HG02840 (cell line): Measurements from ENCODE around the gene LTBP3.
A peak's percentile ranks its signal among the peaks of the same experiment; 100 is the strongest.

ENCODE experiments used
- ATAC-seq: cut with Tn5 transposase; IDR thresholded peaks from one replicate; pipeline ENCODE4 v1.9.1; 2021; ENCODE audit warnings: mild to moderate bottlenecking, moderate library complexity, moderate number of reproducible peaks; ENCODE audit not compliant: unreplicated experiment, low FRiP score

The LTBP3 gene

DNA sequence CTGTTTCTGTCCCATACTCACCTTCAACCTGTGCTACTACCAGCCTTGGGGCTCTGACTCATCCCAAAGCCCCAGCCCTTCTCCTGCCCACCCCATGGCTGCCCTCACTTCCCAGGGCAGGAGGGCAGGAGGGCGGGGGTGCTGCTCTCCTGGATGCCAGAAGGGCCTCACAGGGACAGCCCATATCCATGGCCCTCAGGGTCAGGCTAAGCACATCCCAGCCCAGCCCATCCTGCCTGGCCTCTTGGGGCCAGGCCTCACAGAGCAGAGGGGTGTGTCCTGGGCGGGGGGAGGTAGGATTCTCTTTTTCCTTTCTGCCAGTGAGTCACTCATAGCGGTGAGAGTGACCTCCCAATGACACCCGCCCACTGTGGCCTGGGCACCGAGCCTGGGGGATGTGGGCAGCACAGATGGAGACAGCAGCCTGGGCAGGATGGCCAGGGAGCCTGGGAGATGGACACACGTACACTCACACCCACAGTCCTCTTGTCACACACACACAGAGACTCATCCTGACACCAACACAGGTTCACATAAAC is 2.4 kb downstream of the LTBP3 start:
- no peak for ATAC-seq

DNA sequence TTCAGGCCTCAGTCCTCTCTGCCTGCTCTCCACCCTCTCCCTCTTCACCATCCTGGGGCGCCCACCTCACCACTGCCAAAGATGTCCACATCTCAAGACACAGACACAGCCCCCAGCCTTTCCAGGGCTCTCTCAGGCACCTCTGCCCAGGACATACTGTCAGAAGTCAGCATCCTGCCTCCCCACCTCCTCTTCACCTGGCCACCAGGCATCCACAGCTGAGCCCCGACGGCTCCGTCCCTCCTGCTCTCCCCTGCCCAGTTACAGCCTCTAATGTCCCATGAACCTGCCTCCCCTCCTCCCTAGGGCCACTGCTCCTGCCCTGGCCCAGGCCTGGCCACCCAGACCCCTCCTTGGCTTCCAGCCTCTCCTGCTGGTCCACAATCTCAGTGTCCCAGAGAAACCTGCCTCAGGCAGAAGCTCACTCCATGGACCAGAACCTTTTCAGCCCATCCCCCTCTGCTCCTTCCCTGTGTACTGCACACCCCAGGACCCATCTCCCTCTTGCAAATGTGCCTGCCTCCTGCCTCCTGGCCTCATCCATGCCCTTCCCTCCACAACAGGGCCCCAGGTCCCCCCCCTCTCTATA is 3.2 kb downstream of the LTBP3 start:
- ATAC-seq = no peak

DNA sequence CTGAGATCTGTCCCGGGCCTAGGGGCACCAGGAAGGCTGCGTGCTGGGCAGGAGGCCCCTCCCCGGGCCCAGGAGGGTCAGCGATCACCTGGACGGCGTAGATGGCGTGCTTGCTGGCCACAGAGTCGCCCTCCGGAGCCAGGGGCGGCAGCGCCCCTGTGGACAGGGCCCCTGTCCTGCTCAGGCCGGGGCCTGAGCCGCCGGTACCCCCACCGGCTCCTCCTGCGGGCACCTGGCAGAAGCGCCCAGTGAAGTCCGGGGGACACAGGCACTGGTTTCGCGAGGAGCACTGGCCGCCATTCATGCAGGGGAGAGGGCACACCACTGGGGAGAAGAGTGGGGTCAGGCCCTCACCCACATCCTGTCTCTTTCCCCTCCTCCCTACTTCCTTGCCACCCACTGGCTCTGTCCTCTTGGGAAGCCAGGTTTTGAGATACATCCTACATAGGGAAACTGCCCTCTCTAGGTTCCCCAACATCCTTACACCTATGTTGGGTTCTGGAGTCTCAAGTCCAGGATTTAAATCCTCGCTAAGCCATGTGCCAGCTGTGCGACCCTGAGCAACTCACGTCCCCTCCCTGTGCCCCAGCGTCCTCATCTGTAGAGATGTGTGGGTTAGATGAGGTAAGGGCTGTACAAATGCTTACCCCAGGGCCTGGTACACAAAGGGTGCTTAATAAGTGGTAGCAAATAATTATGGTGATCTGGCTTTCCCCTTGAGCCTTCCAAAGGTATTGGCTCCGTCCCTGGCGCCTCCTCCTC is 3.9 kb downstream of the LTBP3 start:
- no peak for ATAC-seq

DNA sequence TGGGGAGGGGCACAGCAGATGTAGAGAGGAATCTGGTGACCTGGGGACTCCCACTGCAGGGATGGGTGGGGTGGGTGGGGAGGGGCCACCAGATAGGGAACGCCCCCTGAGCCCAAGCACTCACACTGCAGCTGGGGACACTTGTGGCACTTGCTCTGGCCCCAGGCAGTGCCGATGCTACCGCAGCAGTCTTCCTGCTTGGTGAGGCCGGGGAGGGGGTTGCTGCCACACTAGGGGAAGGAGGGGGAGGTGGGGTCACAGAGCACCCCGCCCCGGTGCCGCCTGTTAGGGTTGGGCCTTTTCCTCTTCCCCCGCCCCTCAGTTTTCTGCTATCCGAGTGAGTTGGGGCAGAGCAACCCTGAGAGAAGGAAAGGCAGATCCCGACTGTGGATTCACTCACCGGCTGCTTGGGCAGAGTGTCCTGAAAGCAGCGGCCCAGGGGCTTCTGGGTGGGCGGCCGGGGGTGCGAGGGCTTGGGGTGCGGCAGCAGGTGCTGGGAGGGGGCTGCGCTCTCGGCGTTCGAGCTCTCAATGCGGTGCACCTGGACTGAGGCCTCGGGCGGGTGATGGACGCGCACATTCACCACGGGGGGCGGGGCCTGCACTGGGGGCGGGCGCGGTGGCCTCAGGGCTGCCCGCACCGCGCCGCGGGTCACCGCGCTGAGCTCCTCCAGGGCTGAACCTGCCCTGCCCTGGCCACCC is 4.7 kb downstream of the LTBP3 start:
- ATAC-seq = no peak

DNA sequence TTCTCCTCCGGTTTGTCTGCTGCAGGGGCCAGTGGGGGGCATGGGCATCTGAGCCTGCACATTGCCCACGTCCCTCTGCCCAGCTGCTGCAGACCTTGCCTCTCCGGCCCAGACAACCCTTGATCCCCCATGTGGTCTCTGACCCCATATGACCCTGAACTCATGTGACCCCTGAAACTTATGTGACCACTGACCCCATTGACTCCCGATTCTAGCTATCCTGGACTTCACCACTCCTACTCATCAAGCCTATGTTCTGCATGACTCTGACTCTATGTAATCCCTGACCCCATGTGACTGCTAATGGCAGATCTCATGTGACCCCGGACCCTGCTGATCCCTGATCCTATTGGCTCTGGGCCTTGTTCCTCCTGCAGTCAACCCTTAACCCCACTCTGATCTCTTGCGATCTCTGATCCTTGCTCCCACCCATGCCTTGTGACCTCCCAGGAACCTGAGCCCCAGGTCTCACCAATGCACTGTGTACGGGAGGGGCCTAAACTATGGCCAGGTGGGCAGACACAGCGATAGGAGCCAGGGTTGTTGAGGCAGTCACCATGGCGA is 5.7 kb downstream of the LTBP3 start:
- ATAC-seq = no peak

DNA sequence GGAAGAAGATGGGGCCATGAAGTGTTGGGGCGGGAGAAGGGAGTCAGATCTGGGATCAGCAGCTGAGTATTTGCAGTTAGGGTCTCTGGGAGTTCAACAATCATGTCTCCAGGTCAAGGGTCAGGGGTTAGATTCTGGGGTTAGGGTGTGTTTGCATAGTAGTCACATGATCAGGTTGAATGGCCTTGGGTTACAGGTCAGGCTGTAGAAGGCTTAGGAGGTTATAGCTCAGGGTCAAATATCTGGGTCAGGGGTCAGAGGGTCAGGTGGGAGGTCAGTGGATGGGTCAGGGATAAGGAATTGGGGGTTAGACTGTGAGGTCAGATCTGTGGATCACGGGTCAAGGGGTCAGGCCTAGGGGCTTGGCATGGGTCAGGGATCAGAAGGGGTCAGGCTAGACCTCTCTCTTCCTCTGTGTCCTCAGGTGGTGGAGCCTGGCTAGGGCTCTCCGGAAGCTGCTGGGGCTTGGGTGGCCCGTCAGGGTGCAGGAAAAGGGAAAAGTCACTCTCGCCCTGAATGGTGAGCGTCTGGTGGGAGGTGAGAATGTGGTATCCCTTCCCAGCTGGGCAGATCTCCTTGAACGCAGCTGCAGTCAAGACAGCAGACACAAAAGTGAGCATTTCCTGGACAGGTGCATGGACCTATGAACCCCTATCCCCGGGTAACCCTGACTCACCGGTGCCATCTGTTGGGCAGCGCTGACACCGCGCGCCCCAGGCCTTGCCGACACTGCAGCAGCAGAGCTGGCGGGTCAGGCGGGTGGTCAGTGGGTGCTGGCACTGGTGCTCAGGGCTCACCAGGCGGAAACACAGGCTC is 6.4 kb downstream of the LTBP3 start:
- ATAC-seq = no peak

DNA sequence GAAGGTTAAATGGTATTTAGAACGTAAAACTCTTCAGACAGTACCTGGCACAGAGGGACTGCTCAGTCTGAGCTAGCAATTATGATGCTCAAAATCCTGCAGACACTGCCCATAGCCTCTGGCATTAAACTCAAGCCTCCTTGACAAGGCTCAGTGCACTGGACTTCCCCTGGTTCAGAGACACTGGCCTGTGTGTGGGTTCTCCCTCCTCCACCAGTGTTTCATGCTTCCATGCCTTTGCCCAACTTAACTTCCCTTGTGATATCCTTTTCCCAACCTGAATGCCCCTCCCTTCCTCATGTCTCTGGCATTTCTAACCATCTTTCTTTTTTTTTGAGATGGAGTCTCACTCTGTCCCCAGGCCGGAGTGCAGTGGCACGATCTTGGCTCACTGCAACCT is 9.1 kb downstream of the LTBP3 start:
- ATAC-seq = no peak

DNA sequence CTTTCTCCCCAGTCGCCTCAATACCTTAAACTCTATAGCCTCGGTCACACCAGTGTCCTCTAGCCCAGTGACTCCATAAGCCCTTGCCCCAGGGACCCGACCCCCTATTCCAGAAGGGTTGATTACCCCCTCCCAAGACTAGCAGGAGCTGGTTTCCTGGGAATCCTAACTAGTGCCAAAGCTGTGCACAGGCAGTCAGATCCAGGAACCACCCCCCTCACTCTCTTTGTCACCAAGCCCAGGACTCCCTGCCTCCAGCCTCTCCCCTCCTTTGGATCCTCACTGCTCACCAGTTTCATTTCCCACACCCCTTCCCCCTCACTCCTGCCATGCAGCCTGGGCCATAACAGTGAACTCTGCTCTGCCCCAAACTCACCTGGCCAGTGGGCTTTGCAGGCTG is 9.8 kb downstream of the LTBP3 start:
- no peak for ATAC-seq

DNA sequence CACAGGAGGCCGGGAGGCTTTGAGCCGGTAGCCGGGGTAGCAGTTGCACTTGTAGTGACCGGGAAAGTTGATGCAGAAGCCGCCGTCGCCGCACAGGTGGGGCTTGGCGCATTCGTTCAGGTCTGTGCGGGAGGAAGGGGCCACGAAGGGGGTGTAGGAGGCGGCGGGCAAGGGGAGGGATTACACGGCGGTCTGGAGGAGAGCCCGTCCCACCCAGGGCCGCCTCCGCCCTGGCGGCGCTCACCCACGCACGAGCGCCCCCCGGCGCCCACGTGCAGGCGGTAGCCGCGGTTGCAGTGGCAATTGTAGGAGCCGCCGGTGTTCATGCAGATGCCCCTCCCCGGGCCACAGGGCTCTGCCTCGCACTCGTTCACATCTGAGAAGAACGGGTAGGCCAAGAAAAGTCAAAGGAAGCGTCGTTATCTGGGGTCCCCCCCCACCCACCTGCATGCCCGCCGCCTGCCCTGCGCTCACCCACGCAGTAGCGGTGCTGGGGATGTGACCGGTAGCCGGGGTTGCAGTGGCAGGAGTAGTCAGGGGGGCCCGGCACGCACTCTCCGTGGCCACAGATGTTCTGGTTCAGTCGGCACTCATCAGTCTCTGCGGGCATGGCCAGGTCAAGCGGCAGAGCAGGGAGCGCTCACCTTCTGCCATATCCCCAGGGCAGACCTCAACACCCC is 10.6 kb downstream of the LTBP3 start:
- no peak for ATAC-seq

DNA sequence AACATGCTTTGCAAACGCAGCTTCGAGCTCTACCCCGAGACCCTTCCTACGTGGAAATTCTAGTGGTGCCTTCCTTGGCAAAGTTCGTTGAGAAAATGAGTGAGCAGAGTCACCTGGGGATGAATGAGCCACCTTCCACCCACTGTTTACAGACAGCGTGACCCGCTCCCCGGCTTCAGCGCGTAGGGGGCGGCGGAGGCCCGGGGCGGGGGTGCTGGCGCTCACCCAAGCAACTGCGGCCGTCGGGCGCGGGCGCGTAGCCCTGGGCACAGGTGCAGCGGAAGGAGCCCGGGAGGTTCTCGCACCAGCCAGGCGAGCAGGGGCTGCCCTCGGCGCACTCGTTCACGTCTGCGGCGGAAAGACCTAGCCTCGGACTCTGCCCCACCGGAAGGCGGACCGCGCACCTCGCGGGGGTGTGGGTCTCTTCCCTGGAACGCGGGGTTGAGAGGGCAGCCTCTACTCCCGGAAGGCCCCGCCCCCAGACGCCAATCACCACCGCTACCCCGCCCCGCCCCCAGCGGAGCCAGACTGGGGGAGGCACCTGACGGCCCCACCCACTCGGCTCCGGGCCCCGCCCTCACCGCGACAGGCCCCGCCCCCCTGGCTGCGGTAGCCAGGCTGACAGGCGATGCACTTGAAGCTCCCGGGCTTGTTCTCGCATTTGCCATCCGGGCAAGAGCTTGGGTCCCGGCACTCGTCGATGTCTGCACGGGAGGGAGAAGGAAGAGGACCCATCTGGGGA is 11.8 kb downstream of the LTBP3 start:
- peak; percentile 67 for ATAC-seq

DNA sequence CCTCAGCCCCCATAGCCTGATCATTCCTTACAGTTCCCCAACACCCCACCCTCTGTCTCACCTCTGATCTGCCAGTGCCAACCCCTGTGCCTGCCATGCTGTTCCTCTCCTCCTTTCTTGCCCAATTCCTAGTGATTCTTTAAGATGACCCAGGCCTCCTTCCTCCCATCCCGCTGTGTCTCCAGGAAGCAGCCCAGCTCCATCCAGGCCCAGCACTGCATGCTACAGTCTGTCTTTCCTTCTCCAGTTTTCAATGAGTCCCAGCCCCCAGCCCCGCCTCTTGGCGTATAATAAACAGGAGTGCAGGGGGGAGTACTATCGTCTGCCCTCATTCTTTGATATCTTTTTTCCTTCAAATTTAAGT is 12.3 kb downstream of the LTBP3 start:
- ATAC-seq = no peak

DNA sequence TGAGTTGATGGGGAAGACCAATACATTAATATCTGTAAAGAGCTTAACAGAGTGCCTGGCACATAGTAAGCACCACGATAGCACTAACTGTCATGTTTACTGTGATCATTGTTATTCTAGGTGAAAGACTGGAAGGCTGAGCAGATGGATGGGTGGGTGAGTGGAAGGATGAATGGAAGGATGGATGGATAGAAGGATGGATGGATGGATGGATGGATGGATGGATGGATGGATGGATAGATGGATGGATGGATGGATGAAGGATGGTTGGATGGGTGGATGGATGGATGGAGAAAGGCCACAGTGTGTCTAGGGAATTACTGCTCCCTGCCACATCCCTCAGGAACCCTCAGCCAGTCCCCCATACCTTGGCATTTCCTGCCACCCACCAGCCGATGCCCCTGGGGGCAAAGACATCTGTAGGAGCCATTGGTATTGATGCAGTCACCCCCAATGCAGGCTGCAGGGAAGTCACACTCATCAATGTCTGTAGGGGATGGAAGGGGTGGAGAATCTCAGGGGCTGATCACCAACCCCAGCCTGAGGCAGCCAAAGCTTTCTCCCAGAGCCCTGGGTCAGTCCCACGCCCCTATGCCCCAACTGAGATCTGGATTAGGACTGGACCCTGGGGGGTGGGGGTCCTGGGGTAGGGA is 15.3 kb downstream of the LTBP3 start:
- no peak for ATAC-seq

DNA sequence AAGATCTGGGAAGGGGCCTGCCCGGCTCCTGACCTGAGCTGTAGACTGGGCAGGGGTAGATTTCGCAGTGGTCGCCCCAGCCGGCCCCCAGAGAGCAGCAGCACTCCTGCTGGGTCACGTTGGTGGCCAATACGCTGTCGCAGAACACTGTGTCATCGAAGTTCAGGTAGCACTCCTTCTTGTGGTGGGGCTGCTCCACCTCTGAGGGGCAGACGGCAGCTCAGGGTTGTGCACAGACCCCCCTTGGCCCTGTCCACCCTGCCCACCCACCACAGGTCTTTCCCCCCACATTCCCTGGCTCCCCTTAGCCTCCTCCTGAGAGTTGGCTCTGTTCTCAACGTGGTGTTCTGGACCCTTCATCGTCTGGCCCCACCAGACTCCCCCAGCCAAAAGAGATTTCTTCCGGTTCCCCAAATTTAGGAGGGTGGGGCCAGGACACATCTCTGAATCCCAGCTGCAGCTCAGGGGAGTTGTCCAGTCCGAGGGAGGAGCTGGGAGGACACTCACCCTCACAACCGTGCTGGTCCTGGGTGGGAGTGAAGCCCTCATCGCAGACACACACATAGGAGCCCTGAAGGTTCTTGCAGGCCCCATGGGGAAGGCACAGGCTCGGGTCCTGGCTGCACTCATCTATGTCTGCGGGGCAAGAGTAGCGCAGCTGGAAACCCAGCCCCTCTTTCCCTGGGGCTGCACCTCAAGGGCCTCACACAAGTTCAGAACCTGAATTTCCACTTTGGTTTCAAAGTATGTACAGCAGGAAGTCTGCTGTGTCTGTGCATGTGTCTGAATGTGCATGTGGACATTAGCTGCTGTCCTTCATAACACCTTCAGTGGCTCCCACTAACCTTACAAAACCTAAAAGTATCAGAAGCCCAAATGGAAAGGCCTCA is 16.8 kb downstream of the LTBP3 start:
- no peak for ATAC-seq

DNA sequence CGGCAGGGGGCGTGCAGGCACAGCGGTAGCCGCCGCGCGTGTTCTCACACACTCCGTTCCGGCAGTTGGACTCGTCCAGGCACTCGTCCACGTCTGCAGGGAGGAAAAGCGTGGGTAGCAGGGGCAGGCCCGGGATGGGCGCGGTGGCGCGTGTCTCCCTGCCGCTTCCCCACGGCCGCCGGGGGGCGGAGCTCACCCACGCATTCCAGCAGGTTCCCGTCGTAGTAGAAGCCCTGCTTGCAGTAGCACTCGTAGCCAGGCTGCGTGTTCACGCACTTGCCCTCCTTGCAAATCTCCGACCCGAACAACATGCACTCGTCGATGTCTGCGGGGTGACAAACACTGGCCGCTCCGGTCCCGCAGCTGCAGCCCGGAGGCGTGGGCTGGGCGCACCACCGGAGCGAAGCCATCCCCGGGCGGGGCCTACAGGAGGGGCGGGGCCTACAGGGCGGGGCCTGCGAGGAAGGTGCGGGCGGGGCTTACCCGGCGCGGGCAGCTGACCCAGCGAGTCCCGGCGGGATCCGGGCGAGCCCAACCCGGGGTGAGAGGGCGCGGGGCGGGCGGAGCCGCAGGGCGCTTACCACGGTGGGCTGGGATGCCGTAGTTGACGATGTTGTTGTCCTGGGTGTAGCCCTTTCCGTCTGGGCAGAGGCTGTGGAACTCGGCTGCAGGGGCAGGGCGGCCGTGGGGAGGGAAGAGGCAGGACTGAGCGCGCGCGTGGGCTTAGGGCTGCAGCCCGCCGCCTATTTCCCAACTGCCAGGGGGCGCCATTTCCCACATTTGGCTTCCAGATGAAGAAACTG is 17.7 kb downstream of the LTBP3 start:
- ATAC-seq = peak; percentile 52

DNA sequence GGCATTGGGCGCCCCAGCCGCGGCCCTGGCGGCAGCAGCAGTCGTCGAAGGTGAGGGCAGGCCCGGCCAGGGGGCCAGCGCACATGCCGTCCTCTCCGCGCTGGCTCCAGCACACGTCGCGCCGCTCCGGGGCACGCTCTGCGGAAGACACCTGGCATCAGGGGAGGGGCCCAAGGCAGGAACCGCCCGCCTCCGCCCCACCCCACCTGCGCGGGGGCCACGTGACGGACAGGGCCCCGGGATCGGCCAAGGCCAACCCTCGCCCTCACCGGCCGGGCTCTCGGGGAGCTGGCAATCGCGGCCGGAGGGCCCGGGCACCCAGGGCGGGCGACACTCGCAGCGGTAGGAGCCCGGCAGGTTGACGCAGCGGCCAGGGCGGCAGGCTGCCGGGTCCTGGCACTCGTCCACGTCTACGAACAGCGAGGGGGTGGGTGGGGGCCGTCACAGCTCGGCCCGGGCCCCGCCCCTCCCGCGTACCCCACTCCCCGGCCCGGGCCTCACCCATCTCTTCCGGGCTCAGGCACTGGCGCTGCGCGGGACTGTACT is 18.3 kb downstream of the LTBP3 start:
- peak; percentile 56 for ATAC-seq

DNA sequence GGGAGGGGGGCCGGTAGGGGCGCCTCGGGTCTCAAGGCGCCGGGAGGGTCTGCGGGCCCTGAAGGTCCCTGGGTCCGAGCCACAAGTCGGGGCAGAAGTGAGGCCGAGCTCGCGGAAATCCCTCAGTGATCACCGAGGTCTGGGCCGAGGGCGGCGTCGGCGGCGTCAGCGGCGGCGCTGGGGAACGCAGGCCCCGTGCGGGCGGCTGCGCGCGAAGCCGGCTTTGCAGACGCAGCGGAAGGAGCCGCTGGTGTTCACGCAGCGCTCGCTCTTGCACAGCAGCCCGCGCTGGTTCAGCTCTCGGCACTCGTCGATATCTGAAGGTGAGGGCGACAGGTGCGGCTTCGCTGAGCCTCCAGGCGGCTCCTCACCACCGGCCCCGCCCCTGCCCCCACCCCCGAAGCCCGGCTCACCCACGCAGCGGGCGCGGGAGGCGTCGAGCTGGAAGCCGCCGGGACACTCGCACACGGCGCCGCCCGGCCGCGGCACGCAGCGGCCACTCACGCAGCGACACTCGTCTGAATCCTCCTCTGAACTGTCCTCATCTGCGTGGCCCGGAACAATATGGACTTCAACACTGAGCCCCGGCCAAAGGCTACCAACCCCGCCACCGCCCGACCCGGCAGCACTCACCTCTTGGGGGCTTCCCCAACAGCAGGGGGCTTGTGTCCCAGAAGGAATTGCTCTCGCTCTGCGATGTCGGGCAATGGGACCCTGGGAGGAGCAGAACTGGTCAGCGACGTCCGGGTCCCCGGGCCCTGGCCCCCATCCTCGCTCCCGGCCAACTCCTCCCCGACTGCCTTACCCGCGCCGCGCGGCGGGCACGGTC is 19.0 kb downstream of the LTBP3 start:
- no peak for ATAC-seq
